BLaER1 (cell line): ENCODE data around the gene SIK3.

ENCODE experiments used
- H3K27ac ChIP-seq: shearing (Covaris generic); formaldehyde crosslinking; 2 replicates; pipeline ENCODE4 v1.8.1; 2022
- H3K27me3 ChIP-seq: shearing (Covaris generic); formaldehyde crosslinking; 2 replicates; pipeline ENCODE4 v1.8.1; 2022
- H3K36me3 ChIP-seq: shearing (Covaris generic); formaldehyde crosslinking; 2 replicates; pipeline ENCODE4 v1.8.1; 2022
- H3K4me1 ChIP-seq: shearing (Covaris generic); formaldehyde crosslinking; 2 replicates; pipeline ENCODE4 v1.8.1; 2022
- H3K4me2 ChIP-seq: shearing (Covaris generic); formaldehyde crosslinking; 2 replicates; pipeline ENCODE4 v1.8.1; 2022
- H3K4me3 ChIP-seq: shearing (Covaris generic); formaldehyde crosslinking; 2 replicates; pipeline ENCODE4 v1.8.1; 2022
- H3K9ac ChIP-seq: shearing (Covaris generic); formaldehyde crosslinking; 2 replicates; pipeline ENCODE4 v1.8.1; 2022
- H3K9me3 ChIP-seq: shearing (Covaris generic); formaldehyde crosslinking; 2 replicates; pipeline ENCODE4 v1.8.1; 2022
- H4K20me1 ChIP-seq: shearing (Covaris generic); formaldehyde crosslinking; 2 replicates; pipeline ENCODE4 v1.8.1; 2022
- Cebpa-rat ChIP-seq: shearing (Covaris generic); IDR thresholded peaks from 2 replicates; pipeline ENCODE4 v1.8.1; 2022

The SIK3 gene

DNA sequence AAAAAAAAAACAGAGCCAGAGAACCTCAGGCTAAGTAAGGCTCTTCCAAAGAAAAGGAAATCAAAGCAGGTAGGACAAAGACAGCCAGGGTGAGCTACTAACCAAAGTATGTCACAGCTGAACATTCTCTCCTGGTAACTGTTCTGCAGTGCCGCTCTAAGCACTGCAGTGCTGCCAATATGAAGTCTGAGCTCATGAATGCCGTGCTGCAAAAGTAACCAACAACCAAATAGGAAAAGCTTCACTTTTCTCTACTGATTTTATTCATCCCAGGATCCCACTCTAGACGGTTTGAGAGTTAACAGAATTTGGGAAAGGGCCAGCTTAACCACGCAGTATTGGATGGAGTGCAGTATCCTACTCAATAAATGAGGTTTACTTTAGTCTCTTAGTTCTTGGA lies 3.5 kb downstream of the SIK3 start:
- TF ChIP-seq Cebpa-rat, result no peak
- peaks cover 78% of the 10 kb centered on the region for H4K20me1 ChIP-seq
- peak overlapping the region; percentile 95; the same call in 1 of the 2 replicates for H3K4me2 ChIP-seq
- H3K36me3 ChIP-seq, result no peaks in the 10 kb centered on the region
- H3K9me3 ChIP-seq, result no peaks in the 10 kb centered on the region
- H3K9ac ChIP-seq, result no peak overlapping the region
- no peaks in the 10 kb centered on the region for H3K27me3 ChIP-seq
- H3K4me3 ChIP-seq, result no peak overlapping the region
- H3K27ac ChIP-seq, result no peak overlapping the region
- H3K4me1 ChIP-seq, result peaks cover 48% of the 10 kb centered on the region

DNA sequence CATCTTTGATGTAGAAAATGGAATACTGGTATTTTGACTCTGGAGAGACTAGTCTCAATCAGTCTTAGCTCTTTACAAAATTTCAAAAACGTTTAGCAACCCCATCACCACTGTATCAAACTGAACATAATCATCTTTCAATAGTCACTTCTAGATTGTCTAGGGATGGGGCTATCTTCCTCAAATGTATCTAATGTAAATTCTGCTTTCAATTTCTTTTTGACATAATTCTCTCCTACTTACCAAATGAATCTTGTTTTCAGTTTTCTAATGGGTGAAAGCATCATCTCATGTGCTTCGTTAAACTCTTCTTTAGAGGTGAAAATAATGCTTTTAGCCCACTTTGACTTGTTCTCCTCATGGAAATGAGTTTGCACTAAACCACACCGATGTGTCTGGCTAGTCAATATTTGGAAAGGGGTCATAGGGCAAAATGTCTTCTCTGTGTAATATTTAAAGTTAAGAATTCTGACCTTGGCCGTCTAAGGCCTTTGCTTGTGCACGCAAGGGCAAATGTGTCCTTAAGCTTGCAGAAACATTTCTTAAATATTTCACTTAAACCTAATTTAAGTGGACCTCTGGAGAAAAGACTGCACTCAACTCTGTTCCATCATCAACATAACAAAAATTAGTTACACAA lies 5.2 kb downstream of the SIK3 start:
- Histone ChIP-seq H3K27ac (no peak overlapping the region), H4K20me1 (peaks cover 94% of the 10 kb centered on the region), H3K4me3 (no peak overlapping the region), H3K4me2 (no peak overlapping the region), H3K9ac (no peak overlapping the region), H3K9me3 (no peaks in the 10 kb centered on the region), H3K4me1 (peaks cover 35% of the 10 kb centered on the region), H3K36me3 (no peaks in the 10 kb centered on the region), H3K27me3 (no peaks in the 10 kb centered on the region)
- no peak for TF ChIP-seq Cebpa-rat

DNA sequence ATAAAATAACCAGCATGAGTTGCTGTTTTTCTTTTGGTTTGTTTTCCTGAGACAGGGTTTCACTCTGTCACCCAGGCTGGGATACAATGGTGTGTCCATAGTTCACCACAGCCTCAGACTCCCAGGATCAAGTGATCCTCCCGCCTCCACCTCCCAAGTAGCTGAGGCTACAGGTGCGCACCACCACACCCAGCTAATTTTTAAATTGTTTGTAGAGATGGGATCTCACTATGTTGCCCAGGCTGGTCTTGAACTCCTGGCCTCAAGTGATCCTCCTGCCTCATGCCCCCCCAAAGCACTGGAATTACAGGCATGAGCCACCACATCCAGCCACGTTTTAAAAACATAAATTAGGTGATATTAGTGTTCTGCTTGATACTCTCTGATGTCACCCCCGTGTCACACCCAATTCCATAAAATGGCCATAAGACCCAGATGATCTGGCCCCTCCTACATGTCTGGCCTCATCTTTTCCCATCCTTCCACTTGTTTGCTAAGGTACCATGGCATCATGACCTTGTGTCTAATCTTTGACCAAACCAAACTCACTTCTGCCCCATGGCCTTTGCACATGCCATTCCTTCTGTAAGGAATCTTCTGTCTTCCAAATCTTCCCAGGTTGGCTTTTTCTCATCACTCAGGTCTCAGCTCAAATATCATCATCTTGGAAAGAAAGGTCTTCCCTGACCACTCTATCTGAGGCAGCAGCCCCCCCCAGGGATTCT lies 6.3 kb downstream of the SIK3 start:
- Histone ChIP-seq H3K4me3 (no peak overlapping the region), H3K36me3 (no peaks in the 10 kb centered on the region), H3K9me3 (no peaks in the 10 kb centered on the region), H3K27ac (no peak overlapping the region), H4K20me1 (peaks cover 98% of the 10 kb centered on the region), H3K27me3 (no peaks in the 10 kb centered on the region), H3K9ac (no peak overlapping the region), H3K4me2 (no peak overlapping the region), H3K4me1 (peaks cover 30% of the 10 kb centered on the region)
- TF ChIP-seq Cebpa-rat, result no peak

DNA sequence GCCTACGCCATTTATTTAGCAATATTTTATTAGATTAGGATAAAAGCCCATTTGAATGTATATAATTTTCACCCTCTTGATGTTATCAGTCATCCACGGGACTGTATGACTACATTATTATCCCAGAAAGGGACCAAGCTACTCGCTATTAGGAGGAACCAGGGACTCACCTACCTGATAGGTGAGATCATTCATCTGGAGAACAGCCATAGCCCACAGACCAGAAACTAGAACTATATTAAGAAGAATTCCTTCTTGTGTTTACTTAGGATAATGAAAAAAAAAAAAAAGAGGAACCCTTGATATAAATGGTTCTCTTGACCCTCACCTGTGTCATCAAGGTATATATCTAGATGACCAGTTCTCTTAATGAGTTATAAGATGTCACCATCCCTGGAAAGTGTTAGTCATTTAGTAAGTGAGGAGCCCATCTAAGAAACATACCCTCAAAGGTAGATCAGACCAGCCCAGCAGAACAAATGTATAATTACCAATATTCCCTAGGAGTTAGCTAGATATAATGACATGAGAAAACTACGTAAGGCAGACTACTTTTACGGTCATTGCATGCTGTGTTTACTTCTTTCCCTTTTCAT lies 8.0 kb downstream of the SIK3 start:
- Histone ChIP-seq H3K4me1 (peaks cover 12% of the 10 kb centered on the region), H3K4me3 (no peak overlapping the region), H3K9ac (no peak overlapping the region), H4K20me1 (peaks cover 95% of the 10 kb centered on the region), H3K27me3 (no peaks in the 10 kb centered on the region), H3K9me3 (no peaks in the 10 kb centered on the region), H3K27ac (no peak overlapping the region), H3K36me3 (0 out of 2 replicates have a peak, but pooled peaks cover 5% of the 10 kb centered on the region), H3K4me2 (no peak overlapping the region)
- TF ChIP-seq Cebpa-rat, result no peak

DNA sequence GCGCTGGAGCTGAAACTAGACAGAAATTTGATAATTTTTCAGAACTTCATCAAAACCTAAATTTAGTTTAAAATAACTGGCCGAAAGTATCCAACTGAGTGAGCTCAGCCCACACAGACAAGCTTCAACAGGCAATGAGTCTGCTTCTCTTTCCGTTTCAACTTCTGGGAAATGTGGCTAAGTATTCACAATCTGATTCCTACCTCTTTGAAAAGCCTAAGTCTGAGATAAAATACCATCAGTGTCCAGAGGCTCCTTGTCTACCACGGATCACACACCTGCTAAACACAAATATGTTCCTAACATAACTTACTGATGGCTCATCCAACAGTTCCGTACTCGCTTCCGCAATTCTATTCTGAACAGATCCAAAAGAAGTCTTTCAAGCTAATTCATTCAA lies 8.5 kb downstream of the SIK3 start:
- H3K4me2 ChIP-seq, result no peak overlapping the region
- no peak overlapping the region for H3K27ac ChIP-seq
- 0 out of 2 replicates have a peak, but pooled peaks cover 5% of the 10 kb centered on the region for H3K36me3 ChIP-seq

DNA sequence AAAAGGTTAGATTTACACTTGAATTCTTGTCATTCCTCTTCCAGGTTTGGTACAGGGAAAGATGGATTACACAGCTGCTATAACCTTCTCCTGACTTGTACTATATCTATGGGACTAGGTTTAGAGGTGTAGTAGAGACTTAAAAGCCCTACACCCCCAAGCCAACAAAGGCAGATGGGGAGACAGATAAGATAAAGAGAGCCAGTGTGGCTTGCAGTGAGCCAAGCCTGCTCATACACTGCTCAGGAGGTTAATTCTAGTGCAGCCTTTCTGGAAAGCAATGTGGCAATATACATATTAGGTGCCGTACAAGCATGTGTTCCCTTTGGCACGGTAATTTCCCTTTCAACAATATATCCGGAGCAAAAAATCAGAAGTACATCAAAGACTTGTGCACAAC lies 10.8 kb downstream of the SIK3 start:
- Histone ChIP-seq H3K36me3 (0 out of 2 replicates have a peak, but pooled peaks cover 5% of the 10 kb centered on the region), H3K4me1 (no peaks in the 10 kb centered on the region), H4K20me1 (peaks cover 95% of the 10 kb centered on the region), H3K9me3 (no peaks in the 10 kb centered on the region), H3K4me2 (no peak overlapping the region), H3K27me3 (no peaks in the 10 kb centered on the region), H3K4me3 (no peak overlapping the region), H3K27ac (no peak overlapping the region), H3K9ac (no peak overlapping the region)
- TF ChIP-seq Cebpa-rat, result no peak

More for the DNA sequence above, 8.5 kb downstream of the SIK3 start:
- H3K4me3 ChIP-seq, result no peak overlapping the region
- no peak for TF ChIP-seq Cebpa-rat
- no peaks in the 10 kb centered on the region for H3K27me3 ChIP-seq
- H3K9ac ChIP-seq, result no peak overlapping the region
- peaks cover 7% of the 10 kb centered on the region for H3K4me1 ChIP-seq
- peaks cover 95% of the 10 kb centered on the region for H4K20me1 ChIP-seq
- H3K9me3 ChIP-seq, result no peaks in the 10 kb centered on the region

DNA sequence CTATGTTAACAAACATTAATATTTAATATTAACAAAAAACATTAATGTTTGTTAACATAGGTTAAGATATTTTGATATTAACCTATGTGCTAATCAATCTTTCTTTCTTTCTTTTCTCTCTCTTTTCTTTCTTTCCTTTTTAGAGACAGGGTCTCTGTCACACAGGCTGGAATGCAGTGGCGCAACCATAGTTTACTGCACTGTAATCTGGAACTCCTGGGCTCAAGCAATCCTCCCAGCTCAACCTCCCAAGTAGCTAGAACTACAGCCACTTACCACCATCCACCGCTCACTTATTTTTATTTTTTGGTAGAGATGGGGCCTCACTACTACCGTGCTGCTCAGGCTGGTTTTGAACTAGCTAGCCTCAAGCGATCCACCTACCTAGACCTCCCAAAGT lies 13.2 kb downstream of the SIK3 start:
- Histone ChIP-seq H3K9ac (no peak overlapping the region), H3K4me3 (no peak overlapping the region), H4K20me1 (peaks cover 82% of the 10 kb centered on the region), H3K27me3 (no peaks in the 10 kb centered on the region), H3K27ac (no peak overlapping the region), H3K4me1 (peaks cover 15% of the 10 kb centered on the region), H3K4me2 (no peak overlapping the region), H3K9me3 (no peaks in the 10 kb centered on the region), H3K36me3 (0 out of 2 replicates have a peak, but pooled peaks cover 5% of the 10 kb centered on the region)
- no peak for TF ChIP-seq Cebpa-rat

DNA sequence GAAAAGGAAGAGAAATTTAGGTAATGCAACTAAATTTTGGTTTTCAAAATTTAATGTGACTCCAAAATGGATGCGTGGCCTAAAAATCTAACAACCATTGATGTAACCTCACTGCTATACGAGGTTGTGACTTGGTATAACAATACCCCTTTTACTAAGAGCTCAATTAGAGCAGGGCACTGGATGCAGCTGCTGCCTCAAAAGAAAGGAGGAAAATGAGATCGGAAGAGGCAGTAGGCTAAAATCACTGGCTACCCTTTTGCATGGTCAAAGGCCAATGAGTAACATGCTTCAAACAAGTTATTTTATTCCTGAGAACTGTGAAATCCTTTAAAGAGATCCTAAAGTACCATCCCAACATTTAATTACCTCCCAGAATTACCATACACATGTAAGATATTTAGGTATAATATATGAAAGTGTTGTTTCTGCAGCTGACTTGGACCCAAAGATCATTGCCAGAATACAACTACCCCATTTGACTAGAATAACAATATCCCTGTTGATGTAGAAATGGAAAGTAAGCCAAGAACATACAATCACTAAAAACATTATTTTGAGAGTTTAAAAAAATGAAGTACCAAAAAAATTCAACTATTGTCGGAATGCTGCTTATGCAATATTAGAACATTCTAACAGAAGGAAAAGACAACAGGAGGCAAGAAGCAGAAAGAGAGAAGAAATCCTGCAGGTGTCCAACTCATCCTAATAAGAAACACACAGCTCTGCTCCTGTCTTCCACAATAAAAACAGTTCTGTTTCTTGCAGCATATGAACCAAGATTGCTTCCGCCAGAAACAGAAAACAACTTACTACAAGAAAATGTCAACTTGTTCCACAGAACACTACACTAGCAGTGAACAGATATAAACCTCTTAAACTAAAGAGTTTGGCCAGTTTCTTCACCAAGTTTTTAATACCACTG lies 15.0 kb downstream of the SIK3 start:
- H3K4me2 ChIP-seq, result no peak overlapping the region

DNA sequence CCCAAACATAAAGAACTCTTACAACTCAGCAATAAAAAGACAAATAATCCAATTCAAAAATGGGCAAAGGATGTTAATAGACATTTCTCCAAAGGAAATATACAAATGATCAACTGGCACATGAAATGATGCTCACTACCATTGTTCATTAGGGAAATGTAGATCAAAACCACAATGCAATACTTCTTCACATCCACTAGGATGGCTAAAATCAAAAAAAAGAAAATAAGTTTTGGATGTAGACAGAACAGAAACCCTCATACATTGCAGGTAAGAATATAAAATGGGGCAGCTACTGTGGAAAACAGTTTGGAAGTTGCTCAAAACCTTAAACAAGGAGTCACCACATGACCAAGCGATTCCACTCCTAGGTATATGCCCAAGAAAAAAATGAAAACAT lies 16.3 kb downstream of the SIK3 start:
- no peak for TF ChIP-seq Cebpa-rat
- Histone ChIP-seq H3K4me2 (no peak overlapping the region), H3K4me1 (peaks cover 37% of the 10 kb centered on the region)

More for the DNA sequence above, 15.0 kb downstream of the SIK3 start:
- H3K4me1 ChIP-seq, result peaks cover 23% of the 10 kb centered on the region
- no peak for TF ChIP-seq Cebpa-rat
- H3K36me3 ChIP-seq, result 0 out of 2 replicates have a peak, but pooled peaks cover 5% of the 10 kb centered on the region
- no peak overlapping the region for H3K4me3 ChIP-seq
- no peak overlapping the region for H3K9ac ChIP-seq
- no peaks in the 10 kb centered on the region for H3K27me3 ChIP-seq
- H3K27ac ChIP-seq, result no peak overlapping the region
- H3K9me3 ChIP-seq, result no peaks in the 10 kb centered on the region
- peaks cover 73% of the 10 kb centered on the region for H4K20me1 ChIP-seq

More for the DNA sequence above, 16.3 kb downstream of the SIK3 start:
- Histone ChIP-seq H3K9me3 (no peaks in the 10 kb centered on the region), H3K27me3 (no peaks in the 10 kb centered on the region), H4K20me1 (peaks cover 73% of the 10 kb centered on the region), H3K9ac (no peak overlapping the region), H3K36me3 (0 out of 2 replicates have a peak, but pooled peaks cover 5% of the 10 kb centered on the region), H3K4me3 (no peak overlapping the region), H3K27ac (no peak overlapping the region)
